T-helper 2 cell treated with Interferon-gamma antibody and Interleukin-4, amounts not matched to agents 100 ng/mL and 5 ng/mL, for 36 hours (primary cell): ENCODE results near the gene MAEA. TPM values are rescaled to one million over a fixed set of nuclear protein-coding genes. Genes with fewer than 3 reads are reported as not detected.

Experiments
- intact Hi-C: fragments of 100-400 bp; cut with micrococcal nuclease; formaldehyde crosslinking; loops from one replicate; pipeline ENCODE4 v1.15.1; 2023
- total RNA-seq: library from RNA; stranded (reverse); gene quantifications from 2 replicates; pipeline ENCODE4 v1.2.3, GENCODE V29; 2022

The MAEA gene
- total RNA-seq, 1 donor from 2014 or later = 62.9 TPM

- intact Hi-C loops = loop anchor here (1.0 to 5.0 kb wide), 6 partner anchors 18 to 622 kb away; partner anchors contain the start of gene NSD2
These were observed 40.5 kb upstream of the MAEA start for GRCh38 chr4:1249148-1249730.

- intact Hi-C loops = loop anchor here (1.0 to 5.0 kb wide), 6 partner anchors 17 to 621 kb away; partner anchors contain the start of gene NSD2
These were observed 39.8 kb upstream of the MAEA start for GRCh38 chr4:1249731-1250526.

- intact Hi-C loops = no loop called here
These were observed 39.2 kb upstream of the MAEA start for GRCh38 chr4:1250527-1250812.

- intact Hi-C loops = no loop called here
These were observed 38.5 kb upstream of the MAEA start for GRCh38 chr4:1250921-1251772.

GRCh38 chr4:1251773-1252066 is 38.0 kb upstream of the MAEA start:
- intact Hi-C loops = no loop called here

GRCh38 chr4:1252928-1253492 is 36.7 kb upstream of the MAEA start:
- intact Hi-C loops = no loop called here

- intact Hi-C loops = no loop called here
These were observed 35.9 kb upstream of the MAEA start for GRCh38 chr4:1253831-1254230.

- intact Hi-C loops = no loop called here
These were observed 34.5 kb upstream of the MAEA start for GRCh38 chr4:1255151-1255550.

GRCh38 chr4:1255699-1256098 is 34.0 kb upstream of the MAEA start:
- intact Hi-C loops = no loop called here

- intact Hi-C loops = no loop called here
These were observed 31.2 kb upstream of the MAEA start for GRCh38 chr4:1258457-1258856.

- intact Hi-C loops = no loop called here
These were observed 29.7 kb upstream of the MAEA start for GRCh38 chr4:1259966-1260365.

- intact Hi-C loops = no loop called here
These were observed 29.1 kb upstream of the MAEA start for GRCh38 chr4:1260418-1261106.

- intact Hi-C loops = no loop called here
These were observed 28.4 kb upstream of the MAEA start for GRCh38 chr4:1261107-1261928.

- intact Hi-C loops = loop anchor here (5.0 kb wide), 1 partner anchor 82 kb away; the partner anchor contains the start of gene UVSSA
These were observed 24.7 kb upstream of the MAEA start for GRCh38 chr4:1264942-1265341.

- intact Hi-C loops = loop anchor here (5.0 kb wide), 1 partner anchor 82 kb away; the partner anchor contains the start of gene UVSSA
These were observed 24.3 kb upstream of the MAEA start for GRCh38 chr4:1265351-1265750.

GRCh38 chr4:1266881-1267763 is 22.6 kb upstream of the MAEA start:
- intact Hi-C loops = loop anchor here (1.0 to 5.0 kb wide), 3 partner anchors 18 to 80 kb away; partner anchors contain the start of genes CTBP1, MAEA and UVSSA

- intact Hi-C loops = loop anchor here (2.0 to 5.0 kb wide), 2 partner anchors 78 to 138 kb away; partner anchors contain the start of gene UVSSA
These were observed 20.5 kb upstream of the MAEA start for GRCh38 chr4:1269209-1269608.

- intact Hi-C loops = no loop called here
These were observed 18.0 kb upstream of the MAEA start for GRCh38 chr4:1271686-1272085.

GRCh38 chr4:1274871-1275270 is 14.8 kb upstream of the MAEA start:
- intact Hi-C loops = no loop called here
